IMR-90 (cell line): ENCODE results near the gene CYFIP1.

Experiments
- BHLHE40 ChIP-seq: fragments of 150-350 bp; IDR thresholded peaks from 2 replicates; pipeline ENCODE4 v1.6.1; 2016; ENCODE audit warnings: mild to moderate bottlenecking, low read depth, low read length
- CEBPB ChIP-seq: IDR thresholded peaks from 2 replicates; pipeline ENCODE4 v1.6.1; 2012; ENCODE audit warnings: low read depth, low read length, improper control_type of control experiment
- CHD1 ChIP-seq: IDR thresholded peaks from 2 replicates; pipeline ENCODE4 v1.6.1; 2012; ENCODE audit warnings: low read depth, low read length, improper control_type of control experiment
- CTCF ChIP-seq: conservative IDR thresholded peaks from 2 replicates; pipeline ENCODE4 v1.5.1; 2012; ENCODE audit warnings: mild to moderate bottlenecking, low read depth, low read length, improper control_type of control experiment
- ELK1 ChIP-seq: fragments of 150-350 bp; IDR thresholded peaks from 2 replicates; pipeline ENCODE4 v1.6.1; 2016; ENCODE audit warnings: low read depth, mild to moderate bottlenecking, low read length, moderate library complexity, borderline replicate concordance
- FOS ChIP-seq: fragments of 150-350 bp; IDR thresholded peaks from 2 replicates; pipeline ENCODE4 v1.6.1; 2016; ENCODE audit warnings: low read depth, low read length
- MAFK ChIP-seq: IDR thresholded peaks from 2 replicates; pipeline ENCODE4 v1.6.1; 2012; ENCODE audit warnings: low read depth, low read length, improper control_type of control experiment
- MAZ ChIP-seq: IDR thresholded peaks from 2 replicates; pipeline ENCODE4 v1.6.1; 2012; ENCODE audit warnings: low read depth, mild to moderate bottlenecking, low read length, improper control_type of control experiment, moderate library complexity, borderline replicate concordance
- POLR2A ChIP-seq: IDR thresholded peaks from 2 replicates; pipeline ENCODE4 v1.6.1; 2012; ENCODE audit warnings: mild to moderate bottlenecking, low read depth, low read length
- RCOR1 ChIP-seq: IDR thresholded peaks from 2 replicates; pipeline ENCODE4 v1.6.1; 2012; ENCODE audit warnings: mild to moderate bottlenecking, low read length, improper control_type of control experiment; ENCODE audit not compliant: insufficient replicate concordance
- SMC3 ChIP-seq: fragments of 150-350 bp; IDR thresholded peaks from 2 replicates; pipeline ENCODE4 v1.6.1; 2016; ENCODE audit warnings: low read depth, mild to moderate bottlenecking, antibody characterized with exemption, low read length, moderate library complexity
- USF2 ChIP-seq: fragments of 150-350 bp; IDR thresholded peaks from 2 replicates; pipeline ENCODE4 v1.6.1; 2017; ENCODE audit warnings: mild to moderate bottlenecking, antibody characterized with exemption, low read length, low read depth

- no peak for TF ChIP-seq CHD1
- TF ChIP-seq SMC3, result no peak
- TF ChIP-seq BHLHE40, result no peak
- TF ChIP-seq CTCF, result no peak
- TF ChIP-seq POLR2A, result no peak
- TF ChIP-seq CEBPB, result no peak
- no peak for TF ChIP-seq FOS
- TF ChIP-seq ELK1, result no peak
- no peak for TF ChIP-seq RCOR1
- no peak for TF ChIP-seq MAFK
- TF ChIP-seq USF2, result no peak
- TF ChIP-seq MAZ, result no peak
Observed at GRCh38 chr15:22868928-22869327, 111.2 kb downstream of the CYFIP1 start.
